ENCODE data around the gene VWC2L. TPM values are rescaled to one million over a fixed set of nuclear protein-coding genes. Genes with fewer than 3 reads are reported as not detected.

Gene VWC2L
- total RNA-seq, 1 donor from 2014 or later = not detected

- H3K27me3 Mint-ChIP-seq (ENCODE audit: unreplicated experiment) = no peaks in the 10 kb centered on the region
- TF ChIP-seq CTCF (IDR thresholded peaks at IDR 0.05; ENCODE audit: unreplicated experiment) = no peak
- H3K4me3 Mint-ChIP-seq (ENCODE audit: unreplicated experiment) = no peak overlapping the region
- no peaks in the 10 kb centered on the region for H3K4me1 Mint-ChIP-seq (ENCODE audit: unreplicated experiment)
- no peak overlapping the region for H3K27ac Mint-ChIP-seq (ENCODE audit: unreplicated experiment)
- no peaks in the 10 kb centered on the region for H3K36me3 Mint-ChIP-seq (ENCODE audit: low read depth, unreplicated experiment)
- no peaks in the 10 kb centered on the region for H3K9me3 Mint-ChIP-seq (ENCODE audit: unreplicated experiment)
- no peak for DNase-seq (ENCODE audit: low spot score)
These were observed 66.5 kb downstream of the VWC2L start for GRCh38 chr2:214477305-214477704.

- H3K27ac Mint-ChIP-seq (ENCODE audit: unreplicated experiment) = no peak overlapping the region
- TF ChIP-seq CTCF (IDR thresholded peaks at IDR 0.05; ENCODE audit: unreplicated experiment) = no peak
- H3K4me1 Mint-ChIP-seq (ENCODE audit: unreplicated experiment) = peaks cover 3% of the 10 kb centered on the region
- H3K36me3 Mint-ChIP-seq (ENCODE audit: low read depth, unreplicated experiment) = no peaks in the 10 kb centered on the region
- H3K27me3 Mint-ChIP-seq (ENCODE audit: unreplicated experiment) = no peaks in the 10 kb centered on the region
- H3K4me3 Mint-ChIP-seq (ENCODE audit: unreplicated experiment) = no peak overlapping the region
- DNase-seq (ENCODE audit: low spot score) = no peak
- H3K9me3 Mint-ChIP-seq (ENCODE audit: unreplicated experiment) = no peaks in the 10 kb centered on the region
These were observed 70.3 kb downstream of the VWC2L start for GRCh38 chr2:214481204-214481603.

GRCh38 chr2:214482728-214483127, 71.9 kb downstream of the VWC2L start:
- H3K9me3 Mint-ChIP-seq (ENCODE audit: unreplicated experiment) = no peaks in the 10 kb centered on the region

GRCh38 chr2:214484239-214484638, 73.4 kb downstream of the VWC2L start:
- Mint-ChIP-seq H3K4me1 (ENCODE audit: unreplicated experiment) (peaks cover 3% of the 10 kb centered on the region), H3K27ac (ENCODE audit: unreplicated experiment) (no peak overlapping the region), H3K9me3 (ENCODE audit: unreplicated experiment) (no peaks in the 10 kb centered on the region), H3K36me3 (ENCODE audit: low read depth, unreplicated experiment) (no peaks in the 10 kb centered on the region), H3K27me3 (ENCODE audit: unreplicated experiment) (no peaks in the 10 kb centered on the region), H3K4me3 (ENCODE audit: unreplicated experiment) (no peak overlapping the region)
- no peak for DNase-seq (ENCODE audit: low spot score)
- TF ChIP-seq CTCF (IDR thresholded peaks at IDR 0.05; ENCODE audit: unreplicated experiment) = no peak

More at GRCh38 chr2:214482728-214483127, 71.9 kb downstream of the VWC2L start:
- no peaks in the 10 kb centered on the region for H3K36me3 Mint-ChIP-seq (ENCODE audit: low read depth, unreplicated experiment)
- no peak for TF ChIP-seq CTCF (IDR thresholded peaks at IDR 0.05; ENCODE audit: unreplicated experiment)
- no peak overlapping the region for H3K27ac Mint-ChIP-seq (ENCODE audit: unreplicated experiment)
- H3K4me1 Mint-ChIP-seq (ENCODE audit: unreplicated experiment) = peaks cover 3% of the 10 kb centered on the region
- H3K27me3 Mint-ChIP-seq (ENCODE audit: unreplicated experiment) = no peaks in the 10 kb centered on the region
- DNase-seq (ENCODE audit: low spot score) = no peak
- H3K4me3 Mint-ChIP-seq (ENCODE audit: unreplicated experiment) = no peak overlapping the region

- Mint-ChIP-seq H3K27me3 (ENCODE audit: unreplicated experiment) (no peaks in the 10 kb centered on the region), H3K4me3 (ENCODE audit: unreplicated experiment) (no peak overlapping the region), H3K9me3 (ENCODE audit: unreplicated experiment) (no peaks in the 10 kb centered on the region), H3K36me3 (ENCODE audit: low read depth, unreplicated experiment) (no peaks in the 10 kb centered on the region), H3K4me1 (ENCODE audit: unreplicated experiment) (peaks cover 3% of the 10 kb centered on the region), H3K27ac (ENCODE audit: unreplicated experiment) (no peak overlapping the region)
- TF ChIP-seq CTCF (IDR thresholded peaks at IDR 0.05; ENCODE audit: unreplicated experiment) = no peak
- DNase-seq (ENCODE audit: low spot score) = no peak
These were observed 73.8 kb downstream of the VWC2L start for GRCh38 chr2:214484701-214485100.
